Hindlimb muscle (tissue), 1 donor: Measurements from ENCODE around the gene C1orf50. TPM values are rescaled to one million over a fixed set of nuclear protein-coding genes. Genes with fewer than 3 reads are reported as not detected.
"Not testable (repeated sequence)": the region's sequence is repeated elsewhere in the genome, so short reads cannot be mapped to it uniquely, and the experiment has no call there.

Source experiments
- DNase-seq: peaks from one replicate; pipeline ENCODE4 v3.0.0-alpha.2; 2013
- polyA plus RNA-seq: library from polyadenylated mRNA; unstranded; fragments of 120-200 nt; gene quantifications from one replicate; pipeline ENCODE4 v1.2.1, GENCODE V29; 2013; ENCODE audit not compliant: insufficient read length

Gene C1orf50
- polyA plus RNA-seq, 1 donor: 10.1 TPM

DNA sequence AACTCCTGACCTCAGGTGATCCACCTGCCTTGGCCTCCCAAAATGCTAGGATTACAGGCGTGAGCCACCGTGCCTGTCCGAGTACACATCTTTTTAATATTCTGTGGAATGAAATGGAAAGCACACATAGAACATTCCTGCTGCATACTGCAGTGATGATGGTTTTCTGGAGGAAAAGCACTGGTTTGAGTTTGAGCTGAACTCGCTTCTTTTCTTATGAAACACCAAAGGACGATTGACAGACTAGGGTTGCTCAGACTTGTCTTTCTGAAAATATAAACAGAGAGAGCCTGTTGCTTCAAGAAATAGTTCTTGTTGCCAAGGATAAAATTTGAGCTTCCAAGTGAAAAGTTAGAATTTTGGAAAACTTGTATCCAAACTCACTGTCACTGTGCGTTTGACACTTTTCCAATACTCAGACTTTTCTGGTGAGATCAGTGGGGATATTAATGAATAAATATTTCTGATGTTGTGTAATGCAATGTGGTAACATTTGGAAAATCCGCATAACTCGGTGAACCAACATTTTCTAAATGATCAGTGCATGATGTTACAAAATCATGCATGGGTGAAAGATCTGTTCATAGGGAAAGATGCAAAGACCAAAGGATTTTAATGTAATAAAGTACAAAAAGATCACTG lies 34.9 kb downstream of the C1orf50 start:
- DNase-seq: no peak

DNA sequence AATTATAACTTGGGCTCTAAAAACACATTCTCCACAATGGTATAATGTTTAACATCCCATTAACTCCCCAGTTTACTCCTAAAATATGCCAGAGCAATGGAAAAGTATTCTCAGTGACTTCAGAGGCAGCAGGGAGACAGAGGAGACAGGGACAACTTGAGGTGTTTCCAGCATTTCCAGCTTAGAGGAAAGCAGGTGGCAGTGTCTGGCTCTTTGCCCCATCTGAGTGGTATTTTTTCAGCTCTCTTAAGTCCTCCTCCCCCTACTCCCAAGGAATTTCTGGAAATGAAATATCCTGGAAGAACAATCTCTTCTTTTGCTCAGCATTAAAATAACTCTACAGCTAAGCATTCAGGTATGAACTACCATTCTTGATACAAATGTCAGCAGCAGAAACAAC lies 39.1 kb downstream of the C1orf50 start:
- DNase-seq: no peak

DNA sequence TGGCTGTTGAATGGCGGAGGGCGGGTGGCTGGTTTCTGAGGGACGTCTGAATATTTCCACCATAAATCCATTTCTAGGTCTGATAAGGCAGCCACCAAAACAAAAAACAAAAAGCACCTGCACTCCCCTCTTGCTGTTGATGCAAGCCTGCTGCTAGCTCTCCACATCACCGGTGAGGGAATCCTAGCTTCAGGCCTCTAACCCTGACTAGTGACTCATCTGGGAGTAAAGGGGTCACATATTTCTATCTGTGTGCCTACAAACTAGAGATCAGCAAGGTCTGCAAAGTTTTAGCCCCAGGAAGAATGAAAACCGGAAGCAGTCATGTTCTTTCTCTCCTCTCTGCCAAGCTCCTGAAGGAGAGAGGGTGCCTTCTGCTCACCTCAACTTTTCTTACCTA lies 39.5 kb downstream of the C1orf50 start:
- DNase-seq: no peak

DNA sequence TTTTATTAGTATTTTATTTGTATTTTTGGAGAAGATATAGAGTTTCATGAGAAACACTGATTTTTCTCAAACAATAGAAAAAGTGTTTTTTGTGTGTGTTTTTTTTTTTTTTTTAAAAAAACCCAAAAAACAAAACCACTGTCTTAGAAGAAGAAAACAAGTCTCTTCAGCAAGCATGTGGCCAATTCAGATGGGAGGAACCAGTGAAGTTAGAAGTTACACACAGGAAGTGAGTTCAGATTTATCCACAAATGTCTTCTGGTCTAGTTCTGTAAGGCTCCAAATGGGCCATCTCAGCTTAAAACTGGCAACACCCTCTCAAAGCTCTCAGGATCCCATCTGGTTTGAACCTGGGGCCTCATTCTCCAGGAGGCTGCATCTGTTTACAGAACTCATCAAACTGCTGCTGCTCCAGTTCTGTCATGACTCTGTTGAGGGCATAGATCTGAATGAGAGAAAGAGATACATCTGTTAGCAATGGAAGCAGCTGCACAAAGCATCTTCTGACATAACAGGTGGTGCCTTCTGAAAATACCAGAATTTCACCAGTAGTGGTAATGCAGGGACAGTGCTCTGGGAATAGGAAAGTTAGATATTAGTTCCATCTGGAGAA lies 40.1 kb downstream of the C1orf50 start:
- no peak for DNase-seq

DNA sequence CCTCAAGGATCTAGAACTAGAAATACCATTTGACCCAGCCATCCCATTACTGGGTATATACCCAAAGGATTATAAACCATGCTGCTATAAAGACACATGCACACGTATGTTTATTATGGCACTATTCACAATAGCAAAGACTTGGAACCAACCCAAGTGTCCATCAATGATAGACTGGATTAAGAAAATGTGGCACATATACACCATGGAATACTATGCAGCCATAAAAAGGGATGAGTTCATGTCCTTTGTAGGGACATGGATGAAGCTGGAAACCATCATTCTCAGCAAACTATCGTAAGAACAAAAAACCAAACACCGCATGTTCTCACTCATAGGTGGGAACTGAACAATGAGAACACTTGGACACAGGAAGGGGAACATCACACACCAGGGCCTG lies 47.8 kb downstream of the C1orf50 start:
- DNase-seq: not testable (repeated sequence)

DNA sequence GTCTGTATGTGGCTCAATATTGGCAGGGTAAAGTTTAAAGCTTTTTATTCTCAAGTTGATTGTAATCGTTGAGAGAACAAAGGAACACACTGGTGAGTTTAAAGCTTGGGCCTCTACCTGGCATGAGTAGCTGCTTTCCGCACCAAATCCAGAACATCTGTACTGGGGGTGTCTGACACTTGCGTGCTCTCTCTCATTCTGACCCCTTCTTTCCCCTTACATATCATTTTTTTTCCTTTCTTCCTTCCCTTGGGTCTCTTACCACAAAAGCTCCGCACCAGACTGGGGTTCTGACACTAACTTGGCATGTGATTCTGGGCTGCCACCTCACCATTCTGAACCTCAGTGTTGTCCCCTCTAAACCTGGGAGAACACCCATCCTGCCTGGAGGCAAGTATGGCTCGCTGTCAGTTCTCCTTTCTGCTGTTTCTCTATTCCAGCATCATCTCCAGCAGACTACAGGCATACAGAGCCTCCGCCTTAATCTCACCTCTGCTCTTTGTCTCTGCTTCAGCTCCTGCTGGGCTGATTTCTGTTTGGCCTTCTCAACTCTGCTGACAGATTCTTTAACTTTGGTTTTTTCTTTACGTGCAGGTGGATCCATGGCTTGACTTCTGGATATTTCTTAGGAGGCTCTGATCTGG lies 49.0 kb downstream of the C1orf50 start:
- DNase-seq: peak; percentile 34

DNA sequence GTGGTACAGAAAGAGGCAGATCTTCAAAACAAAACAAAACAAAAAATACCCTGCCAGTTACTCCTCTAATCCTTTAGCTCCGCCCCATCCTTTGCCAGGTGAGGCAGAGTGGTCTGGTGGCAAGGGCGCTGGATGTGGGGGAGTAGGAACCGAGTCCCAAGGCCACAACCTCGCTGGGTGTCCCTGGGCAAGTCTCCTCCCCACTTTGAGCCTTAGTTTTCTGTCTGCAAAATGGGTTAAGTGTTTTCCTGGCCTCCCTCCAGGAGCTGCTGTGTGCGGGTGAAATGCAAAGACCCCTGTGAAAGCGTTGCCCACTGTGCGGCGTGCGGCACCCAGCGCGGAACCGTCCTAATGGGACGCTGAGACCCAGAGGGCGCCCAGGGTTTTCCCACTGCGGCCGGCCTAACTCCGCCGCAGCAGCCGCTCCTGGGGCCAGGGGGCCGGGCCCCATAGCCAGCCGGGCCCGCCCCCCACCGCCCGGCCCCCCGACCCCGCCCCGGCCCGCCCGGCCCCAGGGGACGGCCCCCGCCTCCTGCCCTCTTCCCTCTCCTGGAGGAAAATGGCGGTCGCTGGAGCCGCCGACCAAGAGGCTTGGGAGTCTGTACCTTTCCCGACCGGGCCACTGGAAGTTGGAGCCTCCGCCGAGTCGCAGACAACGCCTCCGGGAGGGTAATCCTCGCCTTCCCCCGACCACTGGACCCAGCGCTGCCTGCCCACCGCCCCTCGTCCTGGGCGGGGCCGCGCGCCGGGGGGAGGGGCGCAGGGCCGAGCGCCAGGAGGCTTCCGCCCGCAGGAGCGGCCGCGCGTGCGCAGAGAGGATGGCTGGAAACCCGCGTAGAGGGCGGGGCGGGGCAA lies 49.8 kb downstream of the C1orf50 start, which contains the start of the genes ERMAP and SVBP:
Gene ERMAP, plus strand, starts transcription at position 538 of the 855 bp plus-strand sequence. CDS start 13,327 bp downstream, outside the sequence.
Gene SVBP, minus strand, starts transcription at position 813 of the 855 bp plus-strand sequence. CDS start 853 bp downstream, outside the sequence.
- DNase-seq: peak; percentile 92

DNA sequence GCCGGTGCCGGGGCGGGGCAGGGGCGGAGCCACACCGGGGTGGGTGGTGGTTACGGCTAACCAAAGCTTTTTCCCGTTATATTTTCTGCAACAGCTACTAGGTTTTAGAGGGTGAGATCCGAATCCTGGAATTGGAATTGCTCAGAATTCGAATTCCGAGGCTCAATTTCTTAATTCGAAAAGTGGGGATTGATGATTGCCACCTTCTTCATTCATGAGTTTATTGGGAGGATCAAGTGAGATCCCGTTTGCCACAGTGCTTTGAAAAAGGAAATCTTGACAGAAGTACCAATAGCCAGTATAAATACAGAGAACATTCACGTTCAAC lies 50.4 kb downstream of the C1orf50 start:
- DNase-seq: no peak

DNA sequence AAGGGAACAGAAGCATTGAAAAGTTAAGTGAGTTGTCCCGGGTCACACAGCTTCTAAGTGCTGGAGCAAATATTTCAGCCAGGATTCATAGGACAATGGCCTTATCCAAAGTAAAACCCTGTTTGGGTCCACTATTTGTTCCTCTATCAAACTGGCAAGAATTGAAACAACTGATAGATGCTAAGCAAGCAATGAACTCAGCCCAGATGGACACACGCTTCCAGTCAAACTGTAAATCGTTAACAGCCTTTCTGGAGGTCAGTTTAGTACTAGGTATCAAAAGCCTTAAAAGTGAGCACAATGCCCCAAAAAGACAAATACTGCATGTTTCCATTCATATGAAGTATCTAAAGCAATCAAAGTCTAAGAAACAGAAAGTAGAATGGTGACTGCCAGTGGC lies 50.9 kb downstream of the C1orf50 start:
- no peak for DNase-seq

DNA sequence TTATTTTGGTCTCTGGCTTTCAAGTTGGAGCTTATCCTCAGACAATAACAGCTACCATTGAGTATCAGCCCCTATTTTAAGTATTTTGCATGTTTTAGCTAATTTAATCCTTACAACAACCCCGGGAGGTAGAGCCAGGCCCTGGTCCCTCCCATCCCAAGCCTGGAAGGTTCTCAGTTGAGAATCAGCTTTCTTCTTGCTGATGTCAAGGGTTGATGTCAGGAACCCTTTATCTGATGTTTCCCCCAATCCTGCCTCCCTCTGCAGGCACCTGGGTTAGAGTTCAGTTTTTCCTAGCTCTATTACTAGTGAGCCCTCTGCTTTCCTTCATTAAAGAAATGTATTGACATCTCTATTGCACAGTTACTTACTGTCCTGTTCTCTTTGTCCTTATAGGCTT lies 53.8 kb downstream of the C1orf50 start:
- DNase-seq: no peak

DNA sequence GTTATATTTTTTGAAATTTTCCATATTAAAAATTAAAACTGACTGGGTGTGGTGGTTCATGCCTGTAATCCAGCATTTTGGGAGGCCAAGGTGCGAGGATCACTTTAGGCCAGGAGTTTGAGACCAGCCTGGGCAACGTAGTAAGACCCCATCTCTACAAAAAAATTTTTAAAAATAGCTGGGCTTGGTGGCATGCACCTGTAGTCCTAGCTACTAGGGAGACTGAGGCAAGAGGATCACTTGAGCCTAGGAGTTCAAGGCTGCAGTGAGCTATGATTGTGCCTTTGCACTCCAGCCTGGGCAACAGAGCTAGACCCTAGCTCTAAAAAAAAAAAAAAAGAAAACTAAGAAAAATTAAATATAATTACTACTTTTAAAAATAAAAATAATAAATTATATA lies 54.6 kb downstream of the C1orf50 start:
- DNase-seq: no peak

DNA sequence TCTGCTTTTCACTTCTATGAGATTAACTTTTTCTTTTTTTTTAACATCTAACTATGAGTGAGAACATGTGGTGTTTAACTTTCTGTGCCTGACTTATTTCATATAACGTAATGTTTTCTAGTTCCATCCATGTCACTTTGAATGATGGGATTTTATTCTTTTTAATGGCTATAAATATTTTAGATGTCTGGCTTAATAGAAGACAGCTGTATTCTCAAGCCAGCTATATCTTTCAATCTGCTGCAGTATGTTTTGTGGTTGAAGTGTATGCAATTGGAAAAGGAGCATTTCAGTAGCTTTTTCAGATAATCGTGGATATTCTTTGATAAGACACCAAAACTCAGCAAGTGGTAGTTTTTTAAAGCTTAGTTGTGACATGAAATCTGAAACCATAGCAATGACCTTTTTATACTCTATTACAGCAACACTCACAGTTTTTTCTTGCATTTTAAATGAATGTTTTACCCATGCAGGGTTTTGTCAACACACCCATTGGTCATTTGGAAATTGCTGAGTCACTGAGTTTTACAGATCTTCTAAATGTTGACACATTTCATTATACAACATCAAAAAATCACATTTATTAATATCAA lies 55.8 kb downstream of the C1orf50 start:
- no peak for DNase-seq

DNA sequence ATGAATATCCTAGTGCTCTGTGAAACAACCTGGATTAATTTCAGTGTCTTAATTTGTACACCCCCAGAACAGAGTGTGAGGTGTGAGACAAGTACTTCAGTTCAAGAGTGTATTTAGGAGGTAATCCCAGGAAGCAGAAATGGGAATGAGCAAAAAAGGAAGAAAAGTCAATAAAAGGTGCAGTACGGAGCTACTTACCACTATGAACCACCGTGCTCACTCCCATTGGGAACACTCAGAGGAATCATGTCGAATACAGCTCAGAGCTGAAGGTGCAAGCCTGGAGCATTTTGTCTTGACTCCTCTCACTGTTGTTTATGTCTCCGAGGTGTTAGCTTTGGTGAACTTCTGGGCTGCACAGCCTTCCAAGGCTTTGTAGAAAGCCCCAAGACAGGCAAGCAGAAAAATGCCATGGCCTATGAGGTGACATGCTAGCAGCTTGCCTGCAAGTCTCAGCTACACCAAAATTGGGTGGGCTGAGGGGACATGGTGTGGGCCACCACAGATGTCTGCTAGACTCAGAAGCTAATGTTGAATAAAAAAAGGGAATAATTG lies 57.5 kb downstream of the C1orf50 start:
- no peak for DNase-seq

DNA sequence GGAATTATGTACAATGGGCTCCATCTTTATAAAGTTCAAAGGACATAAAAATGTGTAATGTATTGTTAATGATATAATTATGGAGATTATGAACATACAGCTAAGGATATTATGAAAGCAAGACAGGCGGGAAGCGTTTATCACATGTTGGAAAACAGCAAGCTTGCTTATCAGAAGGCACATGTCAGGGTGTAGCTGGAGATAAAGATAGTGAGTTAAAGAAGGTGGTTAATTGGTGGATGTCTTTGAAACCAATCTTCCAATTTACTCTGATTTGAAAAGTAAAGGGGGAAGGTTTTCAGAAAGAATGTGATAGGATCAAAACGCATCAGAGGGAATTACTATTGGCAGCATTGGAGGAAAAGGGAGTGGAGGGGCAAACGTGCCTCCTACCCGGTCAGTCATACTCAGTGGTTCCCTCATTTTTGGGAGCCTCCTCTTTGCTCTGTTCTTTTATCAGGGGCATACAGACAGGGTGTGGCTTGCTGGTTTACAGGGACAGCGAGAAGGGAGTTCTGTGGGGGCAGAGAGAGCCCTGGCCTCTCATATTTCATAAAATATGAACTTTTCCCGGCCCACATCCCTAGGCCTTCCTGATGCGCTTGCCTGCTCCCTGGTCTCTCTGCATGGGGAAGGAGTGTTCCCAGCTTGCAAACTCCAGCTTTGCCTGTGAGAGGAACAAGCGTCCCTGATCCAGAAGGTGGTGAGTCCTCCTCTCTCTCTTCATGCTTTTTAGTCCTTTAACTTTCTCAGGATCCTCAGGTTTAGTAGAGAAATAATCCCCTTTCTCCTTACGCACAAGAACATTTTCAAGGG lies 58.2 kb downstream of the C1orf50 start:
- DNase-seq: no peak

Other genes with a start within 250 kb of the C1orf50 start
- 34.8 TPM for gene PPIH, start 108.8 kb upstream of the C1orf50 start, polyA plus RNA-seq
- 1,149 TPM for gene YBX1, start 84.8 kb upstream of the C1orf50 start, polyA plus RNA-seq
- gene CLDN19, start 27.0 kb upstream of the C1orf50 start, polyA plus RNA-seq: 0.31 TPM
- gene P3H1, start 221 bp upstream of the C1orf50 start, polyA plus RNA-seq: 55.1 TPM
- 0.79 TPM for gene TMEM269, start 17.7 kb downstream of the C1orf50 start, polyA plus RNA-seq
- 8.2 TPM for gene ERMAP, start 49.9 kb downstream of the C1orf50 start, polyA plus RNA-seq
- gene SVBP, start 50.1 kb downstream of the C1orf50 start, polyA plus RNA-seq: 48.6 TPM
- gene ZNF691, start 79.4 kb downstream of the C1orf50 start, polyA plus RNA-seq: 9.9 TPM
- 18.8 TPM for gene SLC2A1, start 191.6 kb downstream of the C1orf50 start, polyA plus RNA-seq